CMK (cell line): ENCODE measurements around the gene NRGN.

Experiments used
- DNase-seq: peaks from one replicate; pipeline ENCODE4 v3.0.0-alpha.2; 2010; ENCODE audit warnings: low read depth

NRGN gene

GRCh38 chr11:124788521-124788920 lies 48.8 kb downstream of the NRGN start:
- no peak for DNase-seq

GRCh38 chr11:124791626-124792341 lies 52.0 kb downstream of the NRGN start:
- no peak for DNase-seq

GRCh38 chr11:124793466-124794278 lies 53.9 kb downstream of the NRGN start:
- DNase-seq = peak; percentile 51

GRCh38 chr11:124796312-124796711 lies 56.6 kb downstream of the NRGN start:
- DNase-seq = no peak
